ENCODE data around the gene C4orf51. TPM values are rescaled to one million over a fixed set of nuclear protein-coding genes. Genes with fewer than 3 reads are reported as not detected.

Gene C4orf51
- total RNA-seq = not detected in 2 replicates

DNA sequence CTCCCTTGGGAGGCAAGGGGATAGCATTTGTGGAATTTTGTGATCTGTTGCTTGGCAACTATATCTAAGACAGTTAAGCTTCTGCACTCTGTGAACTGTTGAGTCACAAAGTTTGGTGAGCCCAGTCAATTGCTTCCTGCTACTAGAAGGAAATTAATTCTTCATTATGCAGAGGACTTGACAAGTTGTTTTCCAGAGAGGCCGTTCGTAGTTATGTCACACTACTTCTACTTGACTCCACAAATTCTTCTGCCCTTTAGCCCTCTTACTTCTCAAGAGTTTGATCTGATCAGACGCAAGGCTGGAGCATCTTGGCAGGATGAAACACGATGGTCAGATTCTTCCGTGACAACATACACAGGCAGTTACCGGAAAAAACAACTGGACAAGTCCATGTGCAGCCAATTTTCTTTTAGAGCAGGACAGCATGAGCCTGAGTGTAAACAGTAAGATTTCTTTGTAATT, at the start of gene C4orf51:
TSS of gene C4orf51 (plus strand) at position 156 of the 465 bp plus-strand sequence. CDS start at position 214, 58 bp downstream.

Other genes starting within 250 kb of the C4orf51 start
- 29.0 and 35.1 TPM in 2 replicates for gene SMAD1, start 198.3 kb upstream of the C4orf51 start, total RNA-seq
- 2.3 and 4.2 TPM in 2 replicates for gene MMAA, start 60.8 kb upstream of the C4orf51 start, total RNA-seq